ENCODE measurements around the gene TEAD1. TPM values are rescaled to one million over a fixed set of nuclear protein-coding genes. Genes with fewer than 3 reads are reported as not detected.

Gene TEAD1
- total RNA-seq, 1 donor = 176 TPM

GRCh38 chr11:12668166-12668565 is 6.1 kb upstream of the TEAD1 start:
- peaks cover 2% of the 10 kb centered on the region for H3K4me1 ChIP-seq (ENCODE audit: insufficient read depth, low read length)
- H3K79me2 ChIP-seq (ENCODE audit: insufficient read depth, low read length) = no peaks in the 10 kb centered on the region
- H4K20me1 ChIP-seq (ENCODE audit: insufficient read depth, low read length) = no peaks in the 10 kb centered on the region
- no peaks in the 10 kb centered on the region for H3K36me3 ChIP-seq (ENCODE audit: insufficient read depth, low read length)
- DNase-seq (ENCODE audit: insufficient read length, low spot score, missing footprints) = no peak
- no peak overlapping the region for H3K27ac ChIP-seq (ENCODE audit: low read depth, low read length)
- H3K9me3 ChIP-seq (ENCODE audit: low read depth, low read length) = no peaks in the 10 kb centered on the region
- peaks cover 2% of the 10 kb centered on the region for H3K27me3 ChIP-seq (ENCODE audit: insufficient read depth, low read length)
- H2AFZ ChIP-seq (ENCODE audit: low read length) = no peak overlapping the region
- no peak for TF ChIP-seq CTCF (IDR thresholded peaks at IDR 0.05; ENCODE audit: extremely low read depth, low read depth, low read length)
- no peak overlapping the region for H3K4me3 ChIP-seq (ENCODE audit: insufficient read depth, low read length)
- no peak overlapping the region for H3K4me2 ChIP-seq (ENCODE audit: insufficient read depth, low read length)

- TF ChIP-seq CTCF (IDR thresholded peaks at IDR 0.05; ENCODE audit: extremely low read depth, low read depth, low read length) = no peak
- Histone ChIP-seq H3K4me1 (ENCODE audit: insufficient read depth, low read length) (peaks cover 6% of the 10 kb centered on the region), H3K4me2 (ENCODE audit: insufficient read depth, low read length) (no peak overlapping the region), H3K79me2 (ENCODE audit: insufficient read depth, low read length) (peaks cover 2% of the 10 kb centered on the region), H3K4me3 (ENCODE audit: insufficient read depth, low read length) (no peak overlapping the region), H3K27me3 (ENCODE audit: insufficient read depth, low read length) (no peaks in the 10 kb centered on the region), H2AFZ (ENCODE audit: low read length) (no peak overlapping the region), H3K27ac (ENCODE audit: low read depth, low read length) (no peak overlapping the region), H3K9me3 (ENCODE audit: low read depth, low read length) (no peaks in the 10 kb centered on the region), H4K20me1 (ENCODE audit: insufficient read depth, low read length) (no peaks in the 10 kb centered on the region), H3K36me3 (ENCODE audit: insufficient read depth, low read length) (no peaks in the 10 kb centered on the region)
- DNase-seq (ENCODE audit: insufficient read length, low spot score, missing footprints) = no peak
Observed at GRCh38 chr11:12669930-12670329, 4.3 kb upstream of the TEAD1 start.

GRCh38 chr11:12671370-12671769 is 2.9 kb upstream of the TEAD1 start:
- no peak overlapping the region for H3K27ac ChIP-seq (ENCODE audit: low read depth, low read length)
- H3K79me2 ChIP-seq (ENCODE audit: insufficient read depth, low read length) = peaks cover 16% of the 10 kb centered on the region
- H3K4me1 ChIP-seq (ENCODE audit: insufficient read depth, low read length) = peaks cover 8% of the 10 kb centered on the region
- no peak overlapping the region for H3K4me2 ChIP-seq (ENCODE audit: insufficient read depth, low read length)
- no peaks in the 10 kb centered on the region for H3K9me3 ChIP-seq (ENCODE audit: low read depth, low read length)
- no peak for DNase-seq (ENCODE audit: insufficient read length, low spot score, missing footprints)
- H2AFZ ChIP-seq (ENCODE audit: low read length) = no peak overlapping the region
- no peak overlapping the region for H3K4me3 ChIP-seq (ENCODE audit: insufficient read depth, low read length)
- no peaks in the 10 kb centered on the region for H3K36me3 ChIP-seq (ENCODE audit: insufficient read depth, low read length)
- TF ChIP-seq CTCF (IDR thresholded peaks at IDR 0.05; ENCODE audit: extremely low read depth, low read depth, low read length) = no peak
- no peaks in the 10 kb centered on the region for H3K27me3 ChIP-seq (ENCODE audit: insufficient read depth, low read length)
- peaks cover 6% of the 10 kb centered on the region for H4K20me1 ChIP-seq (ENCODE audit: insufficient read depth, low read length)

GRCh38 chr11:12673601-12673923 is 659 bp upstream of the TEAD1 start:
- Histone ChIP-seq H3K27ac (ENCODE audit: low read depth, low read length) (peak overlapping the region; percentile 89), H3K27me3 (ENCODE audit: insufficient read depth, low read length) (no peaks in the 10 kb centered on the region), H2AFZ (ENCODE audit: low read length) (peak overlapping the region; percentile 73), H3K9me3 (ENCODE audit: low read depth, low read length) (no peaks in the 10 kb centered on the region), H3K4me2 (ENCODE audit: insufficient read depth, low read length) (peak overlapping the region; percentile 91), H3K79me2 (ENCODE audit: insufficient read depth, low read length) (peaks cover 38% of the 10 kb centered on the region), H3K36me3 (ENCODE audit: insufficient read depth, low read length) (peaks cover 5% of the 10 kb centered on the region), H3K4me1 (ENCODE audit: insufficient read depth, low read length) (peaks cover 23% of the 10 kb centered on the region), H4K20me1 (ENCODE audit: insufficient read depth, low read length) (peaks cover 15% of the 10 kb centered on the region), H3K4me3 (ENCODE audit: insufficient read depth, low read length) (peak overlapping the region; percentile 78)
- no peak for TF ChIP-seq CTCF (IDR thresholded peaks at IDR 0.05; ENCODE audit: extremely low read depth, low read depth, low read length)
- peak; percentile 86 for DNase-seq (ENCODE audit: insufficient read length, low spot score, missing footprints)
